Dendritic cell treated with granulocyte-macrophage colony-stimulating factor and Interleukin-4, amounts not matched to agents 40 ng/mL and 50 ng/mL, for 4 days (primary cell): ENCODE results near the gene ADGRB2.
A peak's percentile ranks its signal among the peaks of the same experiment; 100 is the strongest.

Experiments
- H3K27ac Mint-ChIP-seq: one replicate; pipeline ENCODE4 v1.8.0; 2022; ENCODE audit warnings: mild to moderate bottlenecking, mixed read lengths
- H3K27me3 Mint-ChIP-seq: one replicate; pipeline ENCODE4 v1.8.0; 2022; ENCODE audit warnings: mild to moderate bottlenecking, mixed read lengths
- H3K36me3 Mint-ChIP-seq: one replicate; pipeline ENCODE4 v1.8.0; 2022; ENCODE audit warnings: low read depth, mixed read lengths
- H3K4me1 Mint-ChIP-seq: one replicate; pipeline ENCODE4 v1.8.0; 2022; ENCODE audit warnings: low read depth, mixed read lengths
- H3K4me3 Mint-ChIP-seq: one replicate; pipeline ENCODE4 v1.8.0; 2022; ENCODE audit warnings: mild to moderate bottlenecking, moderate library complexity, mixed read lengths
- H3K9me3 Mint-ChIP-seq: one replicate; pipeline ENCODE4 v1.8.0; 2022; ENCODE audit warnings: mixed read lengths
- intact Hi-C: fragments of 100-400 bp; cut with micrococcal nuclease; formaldehyde crosslinking; loops from one replicate; pipeline ENCODE4 v1.15.0; 2022

The ADGRB2 gene, protein sequence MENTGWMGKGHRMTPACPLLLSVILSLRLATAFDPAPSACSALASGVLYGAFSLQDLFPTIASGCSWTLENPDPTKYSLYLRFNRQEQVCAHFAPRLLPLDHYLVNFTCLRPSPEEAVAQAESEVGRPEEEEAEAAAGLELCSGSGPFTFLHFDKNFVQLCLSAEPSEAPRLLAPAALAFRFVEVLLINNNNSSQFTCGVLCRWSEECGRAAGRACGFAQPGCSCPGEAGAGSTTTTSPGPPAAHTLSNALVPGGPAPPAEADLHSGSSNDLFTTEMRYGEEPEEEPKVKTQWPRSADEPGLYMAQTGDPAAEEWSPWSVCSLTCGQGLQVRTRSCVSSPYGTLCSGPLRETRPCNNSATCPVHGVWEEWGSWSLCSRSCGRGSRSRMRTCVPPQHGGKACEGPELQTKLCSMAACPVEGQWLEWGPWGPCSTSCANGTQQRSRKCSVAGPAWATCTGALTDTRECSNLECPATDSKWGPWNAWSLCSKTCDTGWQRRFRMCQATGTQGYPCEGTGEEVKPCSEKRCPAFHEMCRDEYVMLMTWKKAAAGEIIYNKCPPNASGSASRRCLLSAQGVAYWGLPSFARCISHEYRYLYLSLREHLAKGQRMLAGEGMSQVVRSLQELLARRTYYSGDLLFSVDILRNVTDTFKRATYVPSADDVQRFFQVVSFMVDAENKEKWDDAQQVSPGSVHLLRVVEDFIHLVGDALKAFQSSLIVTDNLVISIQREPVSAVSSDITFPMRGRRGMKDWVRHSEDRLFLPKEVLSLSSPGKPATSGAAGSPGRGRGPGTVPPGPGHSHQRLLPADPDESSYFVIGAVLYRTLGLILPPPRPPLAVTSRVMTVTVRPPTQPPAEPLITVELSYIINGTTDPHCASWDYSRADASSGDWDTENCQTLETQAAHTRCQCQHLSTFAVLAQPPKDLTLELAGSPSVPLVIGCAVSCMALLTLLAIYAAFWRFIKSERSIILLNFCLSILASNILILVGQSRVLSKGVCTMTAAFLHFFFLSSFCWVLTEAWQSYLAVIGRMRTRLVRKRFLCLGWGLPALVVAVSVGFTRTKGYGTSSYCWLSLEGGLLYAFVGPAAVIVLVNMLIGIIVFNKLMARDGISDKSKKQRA (N-terminal part only)

DNA sequence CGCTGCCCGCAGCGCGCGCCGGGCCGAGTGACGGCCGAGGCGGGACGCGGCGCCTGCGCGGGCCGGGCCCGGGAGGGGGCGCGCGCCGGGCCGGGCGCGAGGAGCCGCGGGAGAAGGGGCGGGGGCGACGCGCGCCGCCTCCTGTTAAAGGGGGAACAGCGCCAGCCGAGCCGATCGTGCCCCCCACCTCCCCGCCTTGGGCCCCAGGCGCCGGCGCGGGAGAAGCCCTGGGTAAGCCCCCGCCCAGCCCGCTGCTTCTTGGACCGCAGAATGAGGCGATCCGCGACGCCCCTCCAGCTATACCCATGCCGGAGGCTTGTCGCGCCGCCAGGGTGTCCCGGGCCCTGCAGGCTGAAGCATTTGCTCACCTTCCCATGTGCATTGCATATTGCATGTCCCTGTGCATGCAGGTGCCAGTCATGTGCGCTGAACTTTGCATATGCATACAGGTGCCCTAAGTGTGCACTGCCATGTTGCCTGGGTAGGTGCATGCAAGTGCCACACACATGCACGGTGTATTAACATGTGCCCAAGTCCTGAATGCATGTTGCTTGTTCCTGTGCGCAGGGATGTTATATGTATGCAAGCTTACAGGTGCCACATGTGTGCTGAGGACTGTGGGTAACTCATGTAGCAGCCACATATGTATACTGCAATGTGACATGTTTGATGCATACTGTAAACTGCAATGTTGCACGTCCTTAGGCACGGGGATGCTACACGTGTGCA lies at the start of gene ADGRB2:
Gene ADGRB2, minus strand, starts transcription at position 29 of the 729 bp plus-strand sequence. CDS start 7,119 bp downstream, outside the sequence.
- intact Hi-C loops = loop anchor here (2.0 kb wide), 1 partner anchor 24 kb away; no protein-coding TSS in a partner anchor
- peaks cover 34% of the 10 kb centered on the region for H3K4me1 Mint-ChIP-seq
- peak within 1 kb of the TSS; percentile 69 for H3K4me3 Mint-ChIP-seq
- no peaks in the 10 kb centered on the region for H3K9me3 Mint-ChIP-seq
- no peaks in the 10 kb centered on the region for H3K36me3 Mint-ChIP-seq
- peaks cover 88% of the 10 kb centered on the region for H3K27me3 Mint-ChIP-seq
- no peak within 1 kb of the TSS for H3K27ac Mint-ChIP-seq

DNA sequence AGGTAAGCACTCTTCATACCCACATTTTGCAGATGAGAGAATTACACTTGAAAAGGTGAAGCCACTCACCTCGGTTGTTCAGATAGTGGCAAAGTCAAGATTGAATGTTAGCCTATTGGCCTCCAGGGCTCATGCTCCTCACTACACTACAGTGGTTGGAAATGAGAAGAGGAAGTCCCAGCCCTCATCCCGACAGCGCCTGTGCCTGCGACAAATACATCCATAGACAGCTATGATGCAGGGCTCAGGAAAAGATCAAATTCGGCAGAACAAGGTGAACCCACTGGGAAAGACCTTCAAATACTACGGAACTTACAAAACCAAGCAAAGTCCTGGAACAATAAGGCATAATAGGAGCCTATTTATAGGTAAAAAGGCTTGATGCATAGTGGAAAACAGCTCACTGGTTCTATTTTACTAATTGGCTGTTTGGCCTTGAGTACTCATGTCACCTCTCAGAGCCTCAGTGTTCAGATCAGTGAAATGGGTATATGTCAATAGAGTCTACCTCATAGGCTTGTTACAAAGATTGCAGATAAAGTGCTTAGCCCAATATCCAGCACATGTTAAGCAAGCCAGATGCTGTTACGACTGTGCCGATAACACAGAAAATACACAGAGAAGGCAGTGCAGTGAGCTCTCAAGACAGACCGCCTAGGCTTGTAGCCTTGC lies 48.2 kb upstream of the ADGRB2 start:
- intact Hi-C loops = no loop called here
- Mint-ChIP-seq H3K36me3 (no peaks in the 10 kb centered on the region), H3K4me3 (no peak overlapping the region), H3K4me1 (peaks cover 9% of the 10 kb centered on the region), H3K27me3 (peaks cover 36% of the 10 kb centered on the region), H3K9me3 (no peaks in the 10 kb centered on the region), H3K27ac (no peak overlapping the region)

DNA sequence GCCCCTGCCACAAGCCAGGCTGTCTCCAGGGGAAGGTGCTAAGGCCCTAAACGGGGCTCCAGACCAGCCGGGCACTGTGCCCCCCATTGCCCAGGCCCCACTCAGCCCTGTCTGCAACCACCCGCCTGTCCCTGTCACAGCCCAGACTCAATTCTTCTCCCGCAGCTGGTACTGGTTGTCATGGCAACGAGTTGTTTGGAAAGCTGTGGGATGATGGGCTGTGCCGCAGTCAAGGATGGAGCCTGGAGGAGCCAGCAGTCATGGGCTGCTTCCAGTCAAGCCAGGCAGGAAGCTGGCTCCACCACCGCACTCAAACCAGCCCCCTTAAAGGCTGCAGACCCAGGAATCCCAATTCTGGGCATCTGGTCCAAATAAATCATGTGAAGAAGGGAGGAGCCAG lies 47.5 kb upstream of the ADGRB2 start:
- H3K36me3 Mint-ChIP-seq = no peaks in the 10 kb centered on the region
- no peaks in the 10 kb centered on the region for H3K9me3 Mint-ChIP-seq
- H3K27ac Mint-ChIP-seq = no peak overlapping the region
- no peak overlapping the region for H3K4me3 Mint-ChIP-seq
- peaks cover 7% of the 10 kb centered on the region for H3K4me1 Mint-ChIP-seq
- peaks cover 36% of the 10 kb centered on the region for H3K27me3 Mint-ChIP-seq
- intact Hi-C loops = no loop called here

DNA sequence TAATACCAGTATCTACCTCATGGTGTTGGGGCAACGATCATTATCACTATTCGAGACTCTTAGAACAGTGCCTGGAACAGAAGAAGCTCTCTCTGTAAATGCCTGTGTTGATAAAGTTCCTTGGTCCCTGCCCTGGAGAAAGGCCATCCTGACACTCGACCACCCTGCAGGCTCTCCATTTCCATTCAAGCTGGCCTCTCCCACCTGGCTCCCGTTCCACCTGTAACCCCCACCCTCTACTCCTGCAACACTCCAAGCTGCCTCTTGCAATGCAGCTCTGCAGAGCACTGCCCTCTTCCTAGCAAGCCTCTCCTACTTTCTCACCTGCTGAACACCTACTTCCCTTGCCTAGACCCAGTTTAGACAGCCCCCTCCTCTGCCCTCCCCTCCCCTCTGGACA lies 45.6 kb upstream of the ADGRB2 start:
- no peaks in the 10 kb centered on the region for H3K36me3 Mint-ChIP-seq
- H3K27me3 Mint-ChIP-seq = peaks cover 31% of the 10 kb centered on the region
- peaks cover 7% of the 10 kb centered on the region for H3K4me1 Mint-ChIP-seq
- intact Hi-C loops = no loop called here
- no peak overlapping the region for H3K27ac Mint-ChIP-seq
- H3K9me3 Mint-ChIP-seq = no peaks in the 10 kb centered on the region
- no peak overlapping the region for H3K4me3 Mint-ChIP-seq

DNA sequence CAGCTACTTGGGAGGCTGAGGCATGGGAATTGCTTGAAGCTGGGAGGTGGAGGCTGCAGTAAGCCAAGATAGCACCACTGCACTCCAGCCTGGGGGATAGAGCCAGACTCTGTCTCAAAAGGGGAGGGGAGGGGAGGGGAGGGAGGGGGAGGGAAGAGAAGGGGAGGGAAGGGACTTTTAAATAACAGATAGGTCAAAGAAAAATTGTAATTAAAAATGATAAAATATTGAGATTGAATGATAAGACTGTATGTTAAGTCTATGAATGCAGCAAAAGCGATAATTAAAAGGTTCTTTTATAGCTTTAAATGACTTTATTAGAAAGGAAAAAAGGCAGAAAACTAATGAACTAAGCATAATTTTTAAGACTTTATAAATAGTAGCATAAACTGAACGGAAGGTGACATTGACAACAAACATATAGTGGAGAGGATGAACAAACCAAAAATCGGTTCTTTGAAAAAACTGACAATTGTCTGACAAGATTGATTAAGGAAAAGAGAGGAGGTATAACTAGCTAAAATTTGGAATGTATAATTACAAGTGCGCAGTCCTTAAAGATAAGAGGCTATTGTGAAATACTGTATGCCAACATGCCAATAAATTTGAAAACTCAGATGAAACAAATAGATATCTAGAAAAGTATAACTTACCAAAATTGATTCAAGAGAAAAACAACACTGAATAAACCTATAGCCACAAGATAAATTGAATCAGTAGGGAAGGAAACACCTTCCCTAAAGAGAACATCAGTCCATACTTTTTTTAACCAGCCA lies 43.3 kb upstream of the ADGRB2 start:
- H3K27ac Mint-ChIP-seq = no peak overlapping the region
- H3K4me1 Mint-ChIP-seq = peaks cover 11% of the 10 kb centered on the region
- intact Hi-C loops = no loop called here
- no peaks in the 10 kb centered on the region for H3K9me3 Mint-ChIP-seq
- no peak overlapping the region for H3K4me3 Mint-ChIP-seq
- H3K36me3 Mint-ChIP-seq = no peaks in the 10 kb centered on the region
- peaks cover 34% of the 10 kb centered on the region for H3K27me3 Mint-ChIP-seq

DNA sequence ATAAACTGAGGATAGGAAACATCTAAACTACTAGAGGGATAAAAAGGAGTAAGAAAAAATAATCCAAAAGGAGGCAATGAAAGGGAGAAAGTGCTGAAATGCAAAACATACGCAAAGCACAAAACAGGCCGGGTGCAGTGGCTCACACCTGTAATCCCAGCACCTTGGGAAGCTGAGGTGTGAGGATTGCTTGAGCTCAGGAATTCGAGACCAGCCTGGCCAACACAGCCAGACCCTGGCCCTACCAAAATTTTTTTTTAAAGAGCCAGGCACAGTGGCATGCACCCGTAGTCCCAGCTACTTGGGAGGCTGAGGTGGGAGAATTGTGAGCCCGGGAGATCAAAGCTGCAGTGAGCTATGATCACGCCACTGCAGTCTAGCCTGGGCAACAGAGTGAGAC lies 41.2 kb upstream of the ADGRB2 start:
- Mint-ChIP-seq H3K4me1 (peaks cover 18% of the 10 kb centered on the region), H3K27me3 (peaks cover 34% of the 10 kb centered on the region), H3K9me3 (no peaks in the 10 kb centered on the region), H3K27ac (no peak overlapping the region), H3K4me3 (no peak overlapping the region), H3K36me3 (no peaks in the 10 kb centered on the region)
- intact Hi-C loops = no loop called here

DNA sequence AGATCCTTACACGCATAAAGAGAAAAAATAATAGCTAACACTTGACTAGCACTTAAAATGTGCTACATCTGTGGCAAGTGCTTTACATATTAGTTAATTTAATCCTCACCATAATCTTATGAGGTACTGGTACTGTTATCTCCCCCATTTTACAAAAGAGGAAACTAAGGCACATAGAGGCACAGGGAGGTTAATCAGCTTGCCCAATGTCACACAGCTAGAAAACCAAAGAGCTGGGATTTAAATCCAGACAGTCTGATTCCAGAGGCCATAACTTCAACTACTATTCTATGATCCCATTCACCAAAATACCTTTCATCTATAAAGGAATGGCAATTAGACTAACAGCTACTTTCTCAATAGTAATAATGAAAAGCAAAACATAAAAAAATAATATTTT lies 40.0 kb upstream of the ADGRB2 start:
- Mint-ChIP-seq H3K9me3 (no peaks in the 10 kb centered on the region), H3K4me1 (peaks cover 22% of the 10 kb centered on the region), H3K27ac (no peak overlapping the region), H3K4me3 (no peak overlapping the region), H3K36me3 (no peaks in the 10 kb centered on the region), H3K27me3 (peaks cover 39% of the 10 kb centered on the region)
- intact Hi-C loops = no loop called here

DNA sequence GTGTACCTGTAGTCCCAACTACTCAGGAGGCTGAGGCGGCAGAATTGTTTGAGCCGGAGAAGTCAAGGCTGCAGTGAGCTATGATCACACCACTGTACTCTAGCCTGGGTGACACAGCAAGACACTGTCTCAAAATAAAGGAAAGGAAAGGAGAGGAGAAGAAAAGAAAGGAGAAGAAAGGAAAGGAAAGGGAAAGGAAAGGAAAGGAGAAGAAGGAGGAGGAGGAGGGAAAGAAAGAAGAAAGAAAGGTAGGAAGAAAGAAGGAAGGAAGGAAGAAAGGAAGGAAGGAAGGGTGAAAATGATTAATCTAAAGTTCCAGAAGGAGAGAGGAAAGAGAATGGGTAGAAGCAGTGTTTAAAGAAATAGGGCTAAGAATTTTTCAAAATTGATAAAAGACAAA lies 39.5 kb upstream of the ADGRB2 start:
- H3K9me3 Mint-ChIP-seq = no peaks in the 10 kb centered on the region
- peaks cover 27% of the 10 kb centered on the region for H3K4me1 Mint-ChIP-seq
- peaks cover 43% of the 10 kb centered on the region for H3K27me3 Mint-ChIP-seq
- no peak overlapping the region for H3K4me3 Mint-ChIP-seq
- no peaks in the 10 kb centered on the region for H3K36me3 Mint-ChIP-seq
- H3K27ac Mint-ChIP-seq = no peak overlapping the region
- intact Hi-C loops = no loop called here

DNA sequence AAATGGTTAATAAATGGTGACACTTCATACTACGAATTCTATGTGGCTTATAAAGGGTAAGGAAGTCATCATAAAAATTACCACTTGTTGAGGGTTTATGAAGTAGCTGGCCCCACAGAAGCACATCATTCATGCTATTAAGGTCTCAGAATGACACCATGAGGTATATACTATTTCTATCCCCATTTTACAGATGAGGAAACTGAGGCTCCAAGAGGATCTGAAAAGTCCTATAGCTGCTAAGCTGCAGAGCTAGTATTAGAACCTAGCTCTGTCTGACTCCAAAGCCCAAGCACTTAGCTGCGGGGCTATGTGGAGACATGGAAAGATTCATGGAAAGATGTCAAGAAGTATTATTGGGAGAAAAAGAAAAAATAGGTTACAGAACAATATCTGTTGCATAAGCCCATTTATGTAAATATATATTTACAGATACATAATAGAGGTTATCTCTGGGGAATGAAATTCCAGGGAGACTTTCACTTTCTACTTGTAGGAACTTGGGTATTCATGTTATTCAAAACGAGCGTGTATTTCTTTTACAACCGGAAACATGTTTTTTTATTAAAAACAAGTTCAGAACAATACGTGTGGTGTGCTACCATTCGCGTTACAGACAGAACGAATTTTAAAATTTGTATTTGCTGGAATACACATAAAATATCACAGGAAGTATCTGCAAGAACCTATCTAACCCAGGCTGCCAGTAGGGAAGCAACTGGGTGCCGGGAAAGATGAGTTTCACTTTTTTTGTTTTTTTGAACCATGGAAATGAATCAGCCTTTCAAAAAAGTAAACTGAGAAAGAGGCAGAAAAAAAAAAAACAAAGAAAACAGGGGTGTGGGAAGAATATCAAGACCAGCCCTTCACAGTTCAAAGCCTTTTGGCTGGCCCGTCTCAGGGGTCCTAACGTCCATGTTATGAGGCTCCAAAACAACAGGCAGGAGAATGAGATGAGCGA lies 38.3 kb upstream of the ADGRB2 start:
- Mint-ChIP-seq H3K27ac (no peak overlapping the region), H3K9me3 (no peaks in the 10 kb centered on the region)

DNA sequence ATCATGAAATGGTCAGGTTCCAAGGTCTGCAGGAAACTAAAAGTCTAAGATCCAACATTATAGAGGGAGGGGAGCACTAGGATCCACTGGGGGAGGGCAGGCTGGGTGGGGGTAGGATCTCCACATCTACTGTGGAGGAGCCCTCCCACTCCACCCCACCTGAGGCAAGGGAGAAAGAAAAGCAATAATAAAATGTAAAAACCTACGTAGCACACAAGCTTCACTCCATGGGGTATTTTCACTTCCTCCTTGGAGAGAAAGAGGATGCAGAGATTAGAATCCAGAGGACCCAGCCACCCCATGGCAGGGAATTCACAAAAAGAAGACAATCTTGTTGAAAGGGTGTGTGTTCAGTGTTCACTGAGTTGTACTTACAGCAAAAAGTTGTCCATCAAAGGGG lies 37.3 kb upstream of the ADGRB2 start:
- intact Hi-C loops = no loop called here
- H3K4me3 Mint-ChIP-seq = no peak overlapping the region
- peaks cover 62% of the 10 kb centered on the region for H3K27me3 Mint-ChIP-seq
- no peak overlapping the region for H3K27ac Mint-ChIP-seq
- peaks cover 47% of the 10 kb centered on the region for H3K4me1 Mint-ChIP-seq
- no peaks in the 10 kb centered on the region for H3K9me3 Mint-ChIP-seq
- no peaks in the 10 kb centered on the region for H3K36me3 Mint-ChIP-seq

More for the DNA sequence above, 38.3 kb upstream of the ADGRB2 start:
- Mint-ChIP-seq H3K4me3 (no peak overlapping the region), H3K36me3 (no peaks in the 10 kb centered on the region), H3K27me3 (peaks cover 55% of the 10 kb centered on the region), H3K4me1 (peaks cover 38% of the 10 kb centered on the region)
- intact Hi-C loops = no loop called here

DNA sequence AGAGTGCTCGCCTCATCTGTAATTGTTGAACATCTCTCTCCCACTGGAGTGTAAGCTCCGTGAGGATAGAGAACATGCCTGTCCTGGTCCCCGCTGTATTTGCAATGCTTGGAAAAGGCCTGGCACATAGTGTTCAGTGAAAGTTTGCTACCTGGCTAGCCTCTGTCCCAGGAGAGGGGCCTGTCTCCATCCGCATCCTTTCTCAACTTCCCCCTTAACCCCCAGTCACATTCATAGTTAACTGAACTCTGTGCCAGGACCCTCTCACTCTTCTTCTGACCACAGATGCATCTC lies 36.5 kb upstream of the ADGRB2 start:
- Mint-ChIP-seq H3K4me3 (no peak overlapping the region), H3K36me3 (no peaks in the 10 kb centered on the region), H3K4me1 (peaks cover 47% of the 10 kb centered on the region), H3K27ac (no peak overlapping the region), H3K9me3 (no peaks in the 10 kb centered on the region), H3K27me3 (peaks cover 69% of the 10 kb centered on the region)
- intact Hi-C loops = no loop called here
